ENCODE results near the gene IFI27.

The IFI27 gene

GRCh38 chr14:94142247-94142646 lies 31.7 kb downstream of the IFI27 start:
- TF ChIP-seq CTCF (IDR thresholded peaks at IDR 0.05; ENCODE audit: low read depth, low read length) (no peak), MYC (IDR thresholded peaks at IDR 0.05; ENCODE audit: low read depth, low read length) (no peak), POLR2A (IDR thresholded peaks at IDR 0.05; ENCODE audit: extremely low read depth, insufficient read length) (no peak), MAX (IDR thresholded peaks at IDR 0.05; ENCODE audit: low read depth, low read length) (no peak)
- H3K4me3 ChIP-seq (ENCODE audit: low read depth, low read length) = no peak overlapping the region
- no peak for DNase-seq (ENCODE audit: low read depth)

DNA sequence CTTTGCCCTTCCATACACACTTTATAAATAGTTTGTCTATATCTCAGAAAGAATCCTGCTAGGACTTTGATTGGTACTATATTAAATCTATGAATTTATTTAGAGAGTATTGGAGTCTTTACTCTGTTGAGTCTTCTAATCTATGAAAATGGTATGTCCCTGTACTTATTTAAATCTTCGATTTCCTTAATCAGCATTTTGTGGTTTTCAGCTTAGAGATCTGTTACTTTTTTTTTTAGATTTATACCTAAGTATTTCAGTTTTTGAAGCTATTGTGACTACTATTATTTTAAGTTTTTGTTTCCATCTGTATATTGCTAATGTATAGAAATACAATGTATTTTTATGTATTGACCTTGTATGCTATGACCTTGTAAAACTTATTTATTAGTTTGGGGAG lies 32.3 kb downstream of the IFI27 start:
- DNase-seq (ENCODE audit: low read depth) = no peak
- TF ChIP-seq POLR2A (IDR thresholded peaks at IDR 0.05; ENCODE audit: extremely low read depth, insufficient read length) (no peak), MYC (IDR thresholded peaks at IDR 0.05; ENCODE audit: low read depth, low read length) (no peak), MAX (IDR thresholded peaks at IDR 0.05; ENCODE audit: low read depth, low read length) (no peak)
- no peak overlapping the region for H3K4me3 ChIP-seq (ENCODE audit: low read depth, low read length)

DNA sequence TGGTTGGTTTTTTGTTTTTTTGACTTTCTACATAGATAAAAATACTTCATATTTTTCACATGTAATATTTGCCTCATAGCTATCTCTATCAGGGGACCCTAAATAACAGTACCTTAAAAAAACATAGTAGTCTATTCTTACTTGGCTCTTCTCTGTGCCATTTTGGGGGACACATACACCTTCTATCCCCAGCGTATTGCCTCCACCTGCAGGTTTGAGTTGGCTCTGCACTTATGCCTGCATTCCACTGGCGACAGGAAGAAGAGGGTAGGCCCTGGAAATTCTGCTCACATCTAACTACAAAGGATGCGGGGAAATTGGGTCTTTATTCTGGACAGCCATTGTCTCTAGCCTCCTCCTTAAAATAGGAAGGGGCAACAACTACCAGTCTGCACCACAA lies 32.7 kb downstream of the IFI27 start:
- TF ChIP-seq MAX (IDR thresholded peaks at IDR 0.05; ENCODE audit: low read depth, low read length) = no peak
- TF ChIP-seq POLR2A (IDR thresholded peaks at IDR 0.05; ENCODE audit: extremely low read depth, insufficient read length) = no peak
- no peak for TF ChIP-seq MYC (IDR thresholded peaks at IDR 0.05; ENCODE audit: low read depth, low read length)
- TF ChIP-seq CTCF (IDR thresholded peaks at IDR 0.05; ENCODE audit: low read depth, low read length) = peak; percentile 24

GRCh38 chr14:94143711-94144110 lies 33.2 kb downstream of the IFI27 start:
- H3K4me3 ChIP-seq (ENCODE audit: low read depth, low read length) = no peak overlapping the region
- no peak for DNase-seq (ENCODE audit: low read depth)
- TF ChIP-seq POLR2A (IDR thresholded peaks at IDR 0.05; ENCODE audit: extremely low read depth, insufficient read length) (no peak), MAX (IDR thresholded peaks at IDR 0.05; ENCODE audit: low read depth, low read length) (no peak), CTCF (IDR thresholded peaks at IDR 0.05; ENCODE audit: low read depth, low read length) (no peak), MYC (IDR thresholded peaks at IDR 0.05; ENCODE audit: low read depth, low read length) (no peak)

More for the DNA sequence above, 32.7 kb downstream of the IFI27 start:
- no peak overlapping the region for H3K4me3 ChIP-seq (ENCODE audit: low read depth, low read length)
- DNase-seq (ENCODE audit: low read depth) = peak; percentile 34

DNA sequence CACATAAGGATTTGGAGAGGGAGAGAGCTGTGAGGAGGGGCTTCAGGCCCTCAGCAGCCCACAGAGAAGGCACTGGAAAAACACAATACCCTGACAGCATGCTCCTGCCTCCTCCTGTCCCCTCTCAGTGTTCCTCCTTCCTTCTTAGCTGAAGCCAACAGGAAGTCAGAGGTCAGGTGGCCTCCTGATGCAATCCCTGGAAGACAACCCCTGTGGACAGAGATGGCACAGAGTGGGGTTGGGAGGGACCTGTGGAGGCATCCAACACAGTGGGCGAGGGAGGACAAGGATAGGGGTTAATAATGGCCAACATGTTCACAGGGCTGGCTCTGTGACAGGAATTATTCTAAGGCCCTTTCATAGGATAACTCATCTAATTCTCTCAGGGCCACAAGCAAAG lies 34.2 kb downstream of the IFI27 start:
- TF ChIP-seq CTCF (IDR thresholded peaks at IDR 0.05; ENCODE audit: low read depth, low read length) = no peak
- TF ChIP-seq MYC (IDR thresholded peaks at IDR 0.05; ENCODE audit: low read depth, low read length) = no peak
- no peak for TF ChIP-seq POLR2A (IDR thresholded peaks at IDR 0.05; ENCODE audit: extremely low read depth, insufficient read length)
- H3K4me3 ChIP-seq (ENCODE audit: low read depth, low read length) = no peak overlapping the region
- peak; percentile 60 for DNase-seq (ENCODE audit: low read depth)

DNA sequence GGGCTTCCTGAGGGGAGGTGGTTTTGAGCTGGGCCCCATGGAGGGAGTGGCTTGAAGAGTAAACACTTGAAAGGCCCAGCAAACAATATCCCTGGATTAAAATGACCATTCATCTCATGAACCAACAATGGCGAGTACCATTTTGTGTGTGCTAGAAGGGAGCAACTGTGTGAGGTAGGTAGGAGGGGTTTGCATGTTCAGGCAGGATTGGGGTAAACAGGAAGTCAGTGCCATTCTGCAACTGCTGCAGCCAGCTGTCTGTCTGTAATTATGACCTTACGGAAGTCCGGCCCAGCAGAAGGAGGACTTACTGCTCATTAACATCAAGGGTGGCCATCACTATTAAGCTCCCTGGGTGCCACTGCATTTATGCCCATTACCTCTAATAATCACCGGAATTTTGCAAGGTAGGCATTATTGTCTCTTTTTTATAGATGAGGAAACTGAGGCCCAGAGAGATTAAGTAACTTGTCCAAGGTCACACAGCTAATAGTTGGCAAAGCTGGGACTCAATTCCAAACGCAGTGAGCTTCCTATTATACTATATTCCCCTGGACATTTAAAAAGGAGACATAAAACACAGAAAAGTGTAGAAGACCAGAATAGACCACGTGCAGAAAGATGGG lies 35.5 kb downstream of the IFI27 start:
- DNase-seq (ENCODE audit: low read depth) = peak; percentile 27
- no peak overlapping the region for H3K4me3 ChIP-seq (ENCODE audit: low read depth, low read length)
- TF ChIP-seq MAX (IDR thresholded peaks at IDR 0.05; ENCODE audit: low read depth, low read length) = no peak
- TF ChIP-seq POLR2A (IDR thresholded peaks at IDR 0.05; ENCODE audit: extremely low read depth, insufficient read length) = no peak
- no peak for TF ChIP-seq MYC (IDR thresholded peaks at IDR 0.05; ENCODE audit: low read depth, low read length)
- no peak for TF ChIP-seq CTCF (IDR thresholded peaks at IDR 0.05; ENCODE audit: low read depth, low read length)
